SU-DHL-6 (cell line): ENCODE results near the gene DYSF.
"Not testable (repeated sequence)": the region's sequence is repeated elsewhere in the genome, so short reads cannot be mapped to it uniquely, and the experiment has no call there.

Experiments used
- H2AFZ ChIP-seq: fragments of 200-600 bp; sonication (generic); 2 replicates; pipeline ENCODE4 v1.6.1; 2014; ENCODE audit warnings: low read depth, mild to moderate bottlenecking, moderate library complexity, mixed read lengths, antibody characterized with exemption, low read length; ENCODE audit not compliant: severe bottlenecking
- H3F3A ChIP-seq: fragments of 200-600 bp; shearing (Covaris generic); 2 replicates; pipeline ENCODE4 v1.6.0; 2016; ENCODE audit warnings: antibody characterized with exemption, mild to moderate bottlenecking; ENCODE audit not compliant: insufficient read depth
- H3K27ac ChIP-seq: fragments of 200-600 bp; sonication (generic); 2 replicates; pipeline ENCODE4 v1.5.1; 2016; ENCODE audit warnings: low read depth, mild to moderate bottlenecking, low read length, moderate library complexity, mixed read lengths
- H3K27me3 ChIP-seq: fragments of 200-600 bp; sonication (generic), shearing (Covaris generic); 2 replicates; pipeline ENCODE4 v1.6.0; 2014; ENCODE audit warnings: mild to moderate bottlenecking, low read length
- H3K36me3 ChIP-seq: fragments of 200-600 bp; sonication (generic); 2 replicates; pipeline ENCODE4 v1.6.1; 2014; ENCODE audit warnings: mild to moderate bottlenecking, low read length, mixed read lengths
- H3K4me2 ChIP-seq: fragments of 300-600, 200-600 bp; shearing (Covaris generic), sonication (generic); 2 replicates; pipeline ENCODE4 v1.6.0; 2014; ENCODE audit warnings: low read length, low read depth, mild to moderate bottlenecking; ENCODE audit not compliant: poor library complexity, severe bottlenecking
- H3K4me3 ChIP-seq: fragments of 200-600 bp; sonication (generic); 2 replicates; pipeline ENCODE4 v1.5.1; 2014; ENCODE audit warnings: antibody characterized with exemption, low read length, mild to moderate bottlenecking, mixed read lengths; ENCODE audit not compliant: insufficient read depth, poor library complexity, severe bottlenecking
- H3K79me2 ChIP-seq: fragments of 200-600 bp; sonication (generic); 2 replicates; pipeline ENCODE4 v1.6.1; 2014; ENCODE audit warnings: mild to moderate bottlenecking, low read length, moderate library complexity; ENCODE audit not compliant: insufficient read depth
- H3K9ac ChIP-seq: fragments of 200-600 bp; sonication (generic); 2 replicates; pipeline ENCODE4 v1.7.0; 2014; ENCODE audit warnings: mild to moderate bottlenecking, low read length
- H3K9me2 ChIP-seq: fragments of 200-600 bp; sonication (generic); replicated peaks from 2 replicates; pipeline ENCODE4 v1.6.1; 2014; ENCODE audit warnings: low read length; ENCODE audit not compliant: insufficient read depth
- H3K9me3 ChIP-seq: fragments of 200-600 bp; sonication (generic); 2 replicates; pipeline ENCODE4 v1.6.1; 2014; ENCODE audit warnings: low read length, mixed read lengths; ENCODE audit not compliant: insufficient read depth
- H4K20me1 ChIP-seq: fragments of 200-600 bp; sonication (generic); 2 replicates; pipeline ENCODE4 v1.6.1; 2014; ENCODE audit warnings: low read depth, mild to moderate bottlenecking, antibody characterized with exemption, low read length, moderate library complexity, mixed read lengths
- CTCF ChIP-seq: fragments of 200-600 bp; sonication (generic); IDR thresholded peaks from one replicate; pipeline ENCODE4 v1.5.1; 2017; ENCODE audit warnings: antibody characterized with exemption, mild to moderate bottlenecking, low read length, moderate library complexity; ENCODE audit not compliant: insufficient read depth, poor library complexity, severe bottlenecking
- EZH2phosphoT487 ChIP-seq: fragments of 200-600 bp; sonication (generic), shearing (Covaris generic); conservative IDR thresholded peaks from 2 replicates; pipeline ENCODE4 v1.6.1; 2018; ENCODE audit warnings: mild to moderate bottlenecking, antibody characterized with exemption, low read length, moderate library complexity, mixed read lengths

Gene DYSF

GRCh38 chr2:71484354-71484753 lies 31.0 kb downstream of the DYSF start:
- Histone ChIP-seq H3K27ac (no peak overlapping the region), H3K27me3 (no peaks in the 10 kb centered on the region), H2AFZ (no peak overlapping the region), H3K4me2 (no peak overlapping the region), H3K9me2 (no peaks in the 10 kb centered on the region), H3K9me3 (no peaks in the 10 kb centered on the region), H3F3A (no peaks in the 10 kb centered on the region), H4K20me1 (no peaks in the 10 kb centered on the region), H3K4me3 (no peak overlapping the region), H3K36me3 (no peaks in the 10 kb centered on the region), H3K79me2 (no peaks in the 10 kb centered on the region), H3K9ac (no peak overlapping the region)
- TF ChIP-seq EZH2phosphoT487 (no peak), CTCF (no peak)

- no peaks in the 10 kb centered on the region for H4K20me1 ChIP-seq
- no peaks in the 10 kb centered on the region for H3F3A ChIP-seq
- no peak overlapping the region for H2AFZ ChIP-seq
- H3K27me3 ChIP-seq = no peaks in the 10 kb centered on the region
- H3K4me2 ChIP-seq = no peak overlapping the region
- H3K27ac ChIP-seq = no peak overlapping the region
- no peak for TF ChIP-seq CTCF
- TF ChIP-seq EZH2phosphoT487 = no peak
- no peak overlapping the region for H3K9ac ChIP-seq
- H3K36me3 ChIP-seq = no peaks in the 10 kb centered on the region
- H3K4me3 ChIP-seq = no peak overlapping the region
- no peaks in the 10 kb centered on the region for H3K9me3 ChIP-seq
- H3K79me2 ChIP-seq = no peaks in the 10 kb centered on the region
- H3K9me2 ChIP-seq = no peaks in the 10 kb centered on the region
Measured at GRCh38 chr2:71486881-71487640, 33.7 kb downstream of the DYSF start.

- H3K9me3 ChIP-seq, H3K4me3 ChIP-seq, H3K4me2 ChIP-seq, H3K36me3 ChIP-seq, H4K20me1 ChIP-seq, H3K27me3 ChIP-seq, H3K79me2 ChIP-seq, H3K9ac ChIP-seq, H3K9me2 ChIP-seq, H3K27ac ChIP-seq, H3F3A ChIP-seq, H2AFZ ChIP-seq: not testable (repeated sequence)
Measured at GRCh38 chr2:71491551-71491950, 38.2 kb downstream of the DYSF start.

- no peak overlapping the region for H3K9ac ChIP-seq
- no peaks in the 10 kb centered on the region for H3K27me3 ChIP-seq
- no peaks in the 10 kb centered on the region for H3K36me3 ChIP-seq
- no peaks in the 10 kb centered on the region for H3K9me3 ChIP-seq
- TF ChIP-seq EZH2phosphoT487 (no peak), CTCF (no peak)
- H4K20me1 ChIP-seq = no peaks in the 10 kb centered on the region
- H3K4me3 ChIP-seq = no peak overlapping the region
- no peaks in the 10 kb centered on the region for H3K9me2 ChIP-seq
- H2AFZ ChIP-seq = no peak overlapping the region
- no peaks in the 10 kb centered on the region for H3F3A ChIP-seq
- no peak overlapping the region for H3K4me2 ChIP-seq
- no peaks in the 10 kb centered on the region for H3K79me2 ChIP-seq
- H3K27ac ChIP-seq = no peak overlapping the region
Measured at GRCh38 chr2:71492112-71492511, 38.8 kb downstream of the DYSF start.
